IPS-18a (cell line): ENCODE measurements around the gene FLAD1.

ENCODE experiments used
- H3K27ac ChIP-seq: one replicate; pipeline ENCODE4 v1.5.1; 2013; ENCODE audit warnings: low read length
- H3K27me3 ChIP-seq: one replicate; pipeline ENCODE4 v1.6.1; 2013; ENCODE audit warnings: mild to moderate bottlenecking, low read length; ENCODE audit not compliant: control insufficient read depth, insufficient read depth
- H3K36me3 ChIP-seq: one replicate; pipeline ENCODE4 v1.6.1; 2013; ENCODE audit warnings: low read depth, low read length; ENCODE audit not compliant: control insufficient read depth
- H3K4me1 ChIP-seq: one replicate; pipeline ENCODE4 v1.6.1; 2013; ENCODE audit warnings: low read depth, low read length; ENCODE audit not compliant: control insufficient read depth
- H3K4me3 ChIP-seq: one replicate; pipeline ENCODE4 v1.5.1; 2013; ENCODE audit warnings: low read length
- H3K9ac ChIP-seq: one replicate; pipeline ENCODE4 v1.6.1; 2013; ENCODE audit warnings: mild to moderate bottlenecking, low read length, moderate library complexity
- H3K9me3 ChIP-seq: one replicate; pipeline ENCODE4 v1.6.1; 2013; ENCODE audit warnings: low read depth, low read length; ENCODE audit not compliant: control insufficient read depth

FLAD1 gene

GRCh38 chr1:155012026-155012546 lies 28.9 kb downstream of the FLAD1 start:
- Histone ChIP-seq H3K36me3 (peaks cover 10% of the 10 kb centered on the region), H3K9me3 (no peaks in the 10 kb centered on the region), H3K27ac (peak overlapping the region; percentile 63), H3K9ac (no peak overlapping the region), H3K4me1 (peaks cover 32% of the 10 kb centered on the region), H3K27me3 (no peaks in the 10 kb centered on the region), H3K4me3 (peak overlapping the region; percentile 42)

- peaks cover 10% of the 10 kb centered on the region for H3K36me3 ChIP-seq
- no peak overlapping the region for H3K27ac ChIP-seq
- no peaks in the 10 kb centered on the region for H3K27me3 ChIP-seq
- H3K9me3 ChIP-seq, result no peaks in the 10 kb centered on the region
- peaks cover 35% of the 10 kb centered on the region for H3K4me1 ChIP-seq
- no peak overlapping the region for H3K4me3 ChIP-seq
- H3K9ac ChIP-seq, result no peak overlapping the region
These were observed 29.8 kb downstream of the FLAD1 start for GRCh38 chr1:155012776-155013602.

GRCh38 chr1:155013632-155014031 lies 30.5 kb downstream of the FLAD1 start:
- H3K27me3 ChIP-seq, result no peaks in the 10 kb centered on the region
- peaks cover 10% of the 10 kb centered on the region for H3K36me3 ChIP-seq
- H3K9me3 ChIP-seq, result no peaks in the 10 kb centered on the region
- no peak overlapping the region for H3K27ac ChIP-seq
- peaks cover 31% of the 10 kb centered on the region for H3K4me1 ChIP-seq
- H3K9ac ChIP-seq, result no peak overlapping the region
- H3K4me3 ChIP-seq, result no peak overlapping the region

GRCh38 chr1:155014709-155015508 lies 31.8 kb downstream of the FLAD1 start:
- no peak overlapping the region for H3K27ac ChIP-seq
- H3K27me3 ChIP-seq, result no peaks in the 10 kb centered on the region
- H3K4me3 ChIP-seq, result no peak overlapping the region
- peaks cover 25% of the 10 kb centered on the region for H3K4me1 ChIP-seq
- H3K9ac ChIP-seq, result no peak overlapping the region
- no peaks in the 10 kb centered on the region for H3K9me3 ChIP-seq
- peaks cover 10% of the 10 kb centered on the region for H3K36me3 ChIP-seq

- Histone ChIP-seq H3K27me3 (no peaks in the 10 kb centered on the region), H3K27ac (no peak overlapping the region), H3K9ac (no peak overlapping the region), H3K4me3 (no peak overlapping the region), H3K4me1 (peaks cover 25% of the 10 kb centered on the region), H3K36me3 (peaks cover 10% of the 10 kb centered on the region), H3K9me3 (no peaks in the 10 kb centered on the region)
These were observed 32.5 kb downstream of the FLAD1 start for GRCh38 chr1:155015527-155016230.

- H3K27me3 ChIP-seq, result no peaks in the 10 kb centered on the region
- H3K9ac ChIP-seq, result peak overlapping the region; percentile 68
- H3K36me3 ChIP-seq, result peaks cover 10% of the 10 kb centered on the region
- H3K4me3 ChIP-seq, result peak overlapping the region; percentile 60
- H3K9me3 ChIP-seq, result no peaks in the 10 kb centered on the region
- H3K4me1 ChIP-seq, result peaks cover 25% of the 10 kb centered on the region
- H3K27ac ChIP-seq, result peak overlapping the region; percentile 74
These were observed 33.2 kb downstream of the FLAD1 start for GRCh38 chr1:155016231-155016831.

GRCh38 chr1:155017041-155017945 lies 34.1 kb downstream of the FLAD1 start:
- Histone ChIP-seq H3K4me1 (peaks cover 21% of the 10 kb centered on the region), H3K4me3 (peak overlapping the region; percentile 60), H3K9me3 (no peaks in the 10 kb centered on the region), H3K27ac (peak overlapping the region; percentile 74), H3K36me3 (peaks cover 10% of the 10 kb centered on the region), H3K27me3 (no peaks in the 10 kb centered on the region), H3K9ac (peak overlapping the region; percentile 68)

- Histone ChIP-seq H3K9me3 (no peaks in the 10 kb centered on the region), H3K27me3 (no peaks in the 10 kb centered on the region), H3K36me3 (peaks cover 10% of the 10 kb centered on the region), H3K4me1 (peaks cover 15% of the 10 kb centered on the region), H3K9ac (peak overlapping the region; percentile 68), H3K27ac (no peak overlapping the region), H3K4me3 (peak overlapping the region; percentile 60)
These were observed 34.8 kb downstream of the FLAD1 start for GRCh38 chr1:155017946-155018316.

- H3K36me3 ChIP-seq, result peaks cover 10% of the 10 kb centered on the region
- no peak overlapping the region for H3K27ac ChIP-seq
These were observed 35.6 kb downstream of the FLAD1 start for GRCh38 chr1:155018617-155019348.

More at GRCh38 chr1:155018617-155019348, 35.6 kb downstream of the FLAD1 start:
- no peak overlapping the region for H3K4me3 ChIP-seq
- no peaks in the 10 kb centered on the region for H3K27me3 ChIP-seq
- H3K9me3 ChIP-seq, result no peaks in the 10 kb centered on the region
- H3K9ac ChIP-seq, result no peak overlapping the region
- peaks cover 9% of the 10 kb centered on the region for H3K4me1 ChIP-seq
